DOHH2 (cell line): ENCODE results near the gene DISP2.

Experiments used
- H3F3A ChIP-seq: fragments of 200-600 bp; sonication (generic), shearing (Covaris generic); 2 replicates; pipeline ENCODE4 v1.6.0; 2016; ENCODE audit warnings: antibody characterized with exemption, mild to moderate bottlenecking; ENCODE audit not compliant: control insufficient read depth, insufficient read depth
- H3K27ac ChIP-seq: fragments of 200-600 bp; sonication (generic); 2 replicates; pipeline ENCODE4 v1.5.1; 2014; ENCODE audit warnings: low read depth, mild to moderate bottlenecking, low read length, moderate library complexity
- H3K27me3 ChIP-seq: fragments of 200-600 bp; sonication (generic); 2 replicates; pipeline ENCODE4 v1.6.1; 2014; ENCODE audit warnings: mild to moderate bottlenecking, low read length, mixed read lengths; ENCODE audit not compliant: control insufficient read depth
- H3K36me3 ChIP-seq: fragments of 200-600 bp; sonication (generic); 2 replicates; pipeline ENCODE4 v1.6.1; 2014; ENCODE audit warnings: mild to moderate bottlenecking, low read length, moderate library complexity, mixed read lengths; ENCODE audit not compliant: control insufficient read depth
- H3K4me1 ChIP-seq: fragments of 200-600 bp; sonication (generic); 2 replicates; pipeline ENCODE4 v1.6.1; 2014; ENCODE audit warnings: mild to moderate bottlenecking, low read length, mixed read lengths; ENCODE audit not compliant: control insufficient read depth
- H3K4me2 ChIP-seq: fragments of 200-600 bp; sonication (generic); 2 replicates; pipeline ENCODE4 v1.6.0; 2014; ENCODE audit warnings: mild to moderate bottlenecking, low read length, moderate library complexity
- H3K4me3 ChIP-seq: fragments of 200-600 bp; sonication (generic); 2 replicates; pipeline ENCODE4 v1.5.1; 2014; ENCODE audit warnings: mild to moderate bottlenecking, low read length, mixed read lengths
- H3K79me2 ChIP-seq: fragments of 200-600 bp; sonication (generic); 2 replicates; pipeline ENCODE4 v1.6.1; 2014; ENCODE audit warnings: mild to moderate bottlenecking, low read length, mixed read lengths; ENCODE audit not compliant: control insufficient read depth
- H3K9me2 ChIP-seq: fragments of 200-600 bp; sonication (generic); replicated peaks from 2 replicates; pipeline ENCODE4 v1.6.1; 2014; ENCODE audit warnings: mild to moderate bottlenecking, low read length, mixed read lengths; ENCODE audit not compliant: control insufficient read depth
- H3K9me3 ChIP-seq: fragments of 200-600 bp; sonication (generic); 2 replicates; pipeline ENCODE4 v1.6.1; 2014; ENCODE audit warnings: antibody characterized with exemption, low read length, mixed read lengths; ENCODE audit not compliant: control insufficient read depth, insufficient read depth
- H4K20me1 ChIP-seq: fragments of 200-600 bp; sonication (generic); 2 replicates; pipeline ENCODE4 v1.6.0; 2014; ENCODE audit warnings: low read depth, mild to moderate bottlenecking, antibody characterized with exemption, low read length, moderate library complexity; ENCODE audit not compliant: control insufficient read depth, insufficient read depth
- EZH2phosphoT487 ChIP-seq: fragments of 200-600 bp; sonication (generic); IDR thresholded peaks from 2 replicates; pipeline ENCODE4 v1.6.1; 2017; ENCODE audit warnings: borderline replicate concordance, mild to moderate bottlenecking, antibody characterized with exemption, low read length, moderate library complexity, mixed read lengths
- TF ChIP-seq, protein P1 (sequence below): fragments of 200-600 bp; sonication (generic); IDR thresholded peaks from one replicate; pipeline ENCODE4 v1.5.1; 2014; ENCODE audit warnings: antibody characterized with exemption, mild to moderate bottlenecking, low read depth, low read length; ENCODE audit not compliant: poor library complexity, severe bottlenecking

The DISP2 gene

DNA sequence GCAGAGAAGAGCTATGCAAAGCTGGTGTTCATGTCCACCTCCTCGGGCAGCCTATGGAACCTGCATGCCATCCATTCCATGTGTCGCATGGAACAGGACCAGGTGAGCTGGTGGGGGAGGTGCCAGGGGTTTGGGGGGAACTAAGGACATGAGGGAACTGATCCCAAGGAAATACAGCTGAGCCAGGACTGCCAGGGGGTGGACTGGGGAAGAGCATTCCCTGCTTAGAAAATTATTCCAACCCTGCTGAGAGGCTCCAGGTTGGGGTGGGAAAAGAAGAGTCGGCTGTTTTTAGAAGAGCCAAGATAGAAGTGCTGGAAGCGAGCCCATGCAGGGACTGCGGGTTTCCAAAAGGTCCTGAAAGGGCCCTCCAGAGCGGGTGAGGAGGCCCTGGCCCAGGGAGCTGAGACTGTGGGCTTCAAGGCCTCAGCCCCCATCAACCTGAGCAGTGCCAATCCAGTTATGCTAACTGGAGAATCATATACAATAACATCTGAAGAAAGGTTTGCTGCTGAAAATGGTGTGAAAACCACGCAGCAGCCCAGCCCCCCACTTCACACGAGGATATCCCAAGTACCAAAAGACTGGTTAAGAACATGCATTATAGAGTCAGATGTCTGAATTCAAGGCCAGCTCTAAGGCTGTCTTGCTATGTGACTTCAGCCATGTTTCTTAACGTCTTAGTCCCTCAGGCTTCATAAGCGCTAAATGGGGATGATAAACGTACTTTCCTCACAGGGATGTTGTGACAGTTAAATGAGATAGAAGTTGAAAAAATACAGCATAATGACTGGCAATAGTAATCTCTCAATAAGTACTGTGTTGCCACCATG, 7.8 kb downstream of the DISP2 start:
- H3K4me2 ChIP-seq = no peak overlapping the region
- H3K36me3 ChIP-seq = no peaks in the 10 kb centered on the region
- H3K9me3 ChIP-seq = no peaks in the 10 kb centered on the region
- no peaks in the 10 kb centered on the region for H3F3A ChIP-seq
- TF ChIP-seq, protein P1, sequence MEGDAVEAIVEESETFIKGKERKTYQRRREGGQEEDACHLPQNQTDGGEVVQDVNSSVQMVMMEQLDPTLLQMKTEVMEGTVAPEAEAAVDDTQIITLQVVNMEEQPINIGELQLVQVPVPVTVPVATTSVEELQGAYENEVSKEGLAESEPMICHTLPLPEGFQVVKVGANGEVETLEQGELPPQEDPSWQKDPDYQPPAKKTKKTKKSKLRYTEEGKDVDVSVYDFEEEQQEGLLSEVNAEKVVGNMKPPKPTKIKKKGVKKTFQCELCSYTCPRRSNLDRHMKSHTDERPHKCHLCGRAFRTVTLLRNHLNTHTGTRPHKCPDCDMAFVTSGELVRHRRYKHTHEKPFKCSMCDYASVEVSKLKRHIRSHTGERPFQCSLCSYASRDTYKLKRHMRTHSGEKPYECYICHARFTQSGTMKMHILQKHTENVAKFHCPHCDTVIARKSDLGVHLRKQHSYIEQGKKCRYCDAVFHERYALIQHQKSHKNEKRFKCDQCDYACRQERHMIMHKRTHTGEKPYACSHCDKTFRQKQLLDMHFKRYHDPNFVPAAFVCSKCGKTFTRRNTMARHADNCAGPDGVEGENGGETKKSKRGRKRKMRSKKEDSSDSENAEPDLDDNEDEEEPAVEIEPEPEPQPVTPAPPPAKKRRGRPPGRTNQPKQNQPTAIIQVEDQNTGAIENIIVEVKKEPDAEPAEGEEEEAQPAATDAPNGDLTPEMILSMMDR = no peak
- no peak for TF ChIP-seq EZH2phosphoT487
- no peak overlapping the region for H3K4me3 ChIP-seq
- no peak overlapping the region for H3K27ac ChIP-seq
- H3K4me1 ChIP-seq = peaks cover 16% of the 10 kb centered on the region
- peaks cover 4% of the 10 kb centered on the region; the same call in 1 of the 2 replicates for H3K27me3 ChIP-seq
- H4K20me1 ChIP-seq = no peaks in the 10 kb centered on the region
- no peaks in the 10 kb centered on the region for H3K79me2 ChIP-seq
- H3K9me2 ChIP-seq = no peaks in the 10 kb centered on the region

- Histone ChIP-seq H3K79me2 (no peaks in the 10 kb centered on the region), H3K4me2 (peak overlapping the region; percentile 79), H3K9me2 (no peaks in the 10 kb centered on the region), H3K36me3 (no peaks in the 10 kb centered on the region), H3K4me3 (peak overlapping the region; percentile 74), H4K20me1 (no peaks in the 10 kb centered on the region), H3K9me3 (no peaks in the 10 kb centered on the region), H3F3A (no peaks in the 10 kb centered on the region), H3K27ac (no peak overlapping the region), H3K4me1 (peaks cover 16% of the 10 kb centered on the region), H3K27me3 (peaks cover 6% of the 10 kb centered on the region; the same call in 1 of the 2 replicates)
- TF ChIP-seq EZH2phosphoT487 = no peak
- TF ChIP-seq, protein P1 = no peak
Observed at GRCh38 chr15:40366457-40367370, 8.7 kb downstream of the DISP2 start.

DNA sequence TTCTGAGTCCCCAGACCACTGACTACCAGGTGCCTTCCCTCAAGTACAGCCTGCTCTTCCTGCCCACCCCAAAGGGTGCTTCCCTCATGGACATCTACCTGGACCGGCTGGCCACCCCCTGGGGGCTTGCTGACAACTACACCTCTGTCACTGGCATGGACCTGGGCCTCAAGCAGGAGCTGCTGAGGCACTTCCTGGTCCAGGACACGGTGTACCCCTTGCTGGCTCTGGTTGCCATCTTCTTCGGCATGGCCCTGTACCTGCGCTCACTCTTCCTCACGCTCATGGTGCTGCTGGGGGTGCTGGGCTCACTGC, 9.3 kb downstream of the DISP2 start:
- H3K9me3 ChIP-seq = no peaks in the 10 kb centered on the region
- H3K27ac ChIP-seq = no peak overlapping the region
- no peaks in the 10 kb centered on the region for H3K36me3 ChIP-seq
- H3F3A ChIP-seq = no peaks in the 10 kb centered on the region
- H3K9me2 ChIP-seq = no peaks in the 10 kb centered on the region
- H4K20me1 ChIP-seq = no peaks in the 10 kb centered on the region
- peaks cover 6% of the 10 kb centered on the region; the same call in 1 of the 2 replicates for H3K27me3 ChIP-seq
- H3K4me2 ChIP-seq = peak overlapping the region; percentile 79
- peaks cover 16% of the 10 kb centered on the region for H3K4me1 ChIP-seq
- H3K4me3 ChIP-seq = peak overlapping the region; percentile 74
- TF ChIP-seq, protein P1 = no peak
- TF ChIP-seq EZH2phosphoT487 = no peak
- no peaks in the 10 kb centered on the region for H3K79me2 ChIP-seq
